ENCODE results near the gene CGRRF1.

CGRRF1 gene

DNA sequence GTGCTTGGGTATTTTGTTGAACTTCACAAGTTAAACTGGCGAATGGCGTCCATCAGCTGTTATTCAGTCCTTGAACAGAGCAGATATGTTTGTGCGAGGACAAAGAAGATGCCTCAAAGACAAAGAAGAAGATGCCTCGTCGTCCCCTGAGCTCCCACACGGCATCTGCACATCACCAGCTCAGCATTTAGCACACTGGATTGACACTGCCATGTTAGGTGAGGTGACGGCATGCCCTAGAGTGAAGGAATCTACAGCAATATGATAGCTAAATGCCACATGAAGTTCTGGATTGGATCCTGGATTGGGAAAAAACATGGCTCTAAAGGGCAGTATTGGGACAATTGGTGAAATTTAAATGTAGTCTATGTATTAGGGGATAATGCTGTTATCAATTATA lies 72.6 kb downstream of the CGRRF1 start:
- no peak for DNase-seq

GRCh38 chr14:54584097-54584496 lies 74.4 kb downstream of the CGRRF1 start:
- DNase-seq: no peak

GRCh38 chr14:54585214-54585613 lies 75.5 kb downstream of the CGRRF1 start:
- DNase-seq: no peak
